DMS114 treated with DMSO at 0.1 percent for 48 hours (cell line): ENCODE data around the gene ANGPTL1.
"Not testable (repeated sequence)": the region's sequence is repeated elsewhere in the genome, so short reads cannot be mapped to it uniquely, and the experiment has no call there.

Experiments used
- DNase-seq: peaks from one replicate; lab custom pipeline; 2025; ENCODE audit not compliant: unreplicated experiment; lab: John Stamatoyannopoulos, UW

ANGPTL1 gene

GRCh38 chr1:178867670-178868069 is 3.2 kb downstream of the ANGPTL1 start:
- no peak for DNase-seq

DNA sequence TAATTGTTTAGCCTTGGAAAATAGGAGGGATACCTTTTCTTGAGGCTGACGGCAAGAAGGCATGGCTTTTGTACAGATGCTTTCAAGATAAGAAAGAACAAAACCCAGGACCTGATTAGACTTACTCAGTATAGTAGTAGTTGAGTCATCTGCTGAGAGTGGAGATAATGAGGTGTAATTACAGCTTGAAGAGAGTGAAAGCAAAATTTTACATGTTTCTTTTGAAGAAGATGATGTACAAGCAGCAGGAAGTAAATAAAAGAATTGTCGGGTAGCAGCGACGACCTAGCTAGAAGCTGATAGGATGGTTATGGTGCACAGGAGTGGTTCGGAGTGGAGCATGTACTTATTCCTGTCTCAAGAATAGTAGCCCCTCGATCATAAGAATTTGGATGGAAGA is 6.6 kb downstream of the ANGPTL1 start:
- DNase-seq = no peak

DNA sequence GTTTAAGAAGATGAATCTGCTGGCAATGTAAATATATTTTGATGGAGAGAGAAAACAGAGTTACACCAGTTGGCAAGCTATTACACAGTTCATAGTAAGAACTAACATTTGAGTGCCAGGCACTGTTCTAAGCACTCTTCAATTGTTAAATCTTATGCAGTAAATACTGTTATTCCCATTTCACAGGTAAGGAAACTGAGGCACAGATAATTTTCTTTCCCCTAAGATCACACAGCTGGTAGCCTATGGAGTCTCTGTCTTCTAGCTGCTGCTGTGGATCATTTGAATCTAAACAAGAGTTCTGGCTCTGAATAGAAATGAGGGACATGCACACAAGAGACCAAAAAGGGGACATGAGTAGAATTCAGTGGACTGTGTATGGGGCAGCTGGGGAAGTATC is 8.0 kb downstream of the ANGPTL1 start:
- DNase-seq = no peak

DNA sequence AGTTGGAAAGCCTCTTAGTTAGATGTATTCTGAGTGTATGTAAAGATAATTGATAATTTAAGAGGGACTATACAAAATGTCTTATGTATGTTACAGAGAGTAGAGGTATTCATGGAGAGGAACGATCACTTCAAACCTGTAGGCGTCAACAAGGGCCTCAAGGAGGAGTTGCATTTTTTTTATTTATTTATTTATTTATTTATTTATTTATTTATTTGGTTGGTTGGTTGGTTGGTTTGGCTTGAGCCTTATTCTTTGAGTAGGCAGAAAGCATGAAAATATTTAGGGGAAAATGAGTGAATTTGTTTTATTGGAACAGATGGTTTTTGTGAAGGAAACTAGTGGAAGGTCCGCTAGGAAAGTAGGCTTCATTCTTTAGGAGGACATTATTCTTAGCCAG is 8.5 kb downstream of the ANGPTL1 start:
- no peak for DNase-seq

DNA sequence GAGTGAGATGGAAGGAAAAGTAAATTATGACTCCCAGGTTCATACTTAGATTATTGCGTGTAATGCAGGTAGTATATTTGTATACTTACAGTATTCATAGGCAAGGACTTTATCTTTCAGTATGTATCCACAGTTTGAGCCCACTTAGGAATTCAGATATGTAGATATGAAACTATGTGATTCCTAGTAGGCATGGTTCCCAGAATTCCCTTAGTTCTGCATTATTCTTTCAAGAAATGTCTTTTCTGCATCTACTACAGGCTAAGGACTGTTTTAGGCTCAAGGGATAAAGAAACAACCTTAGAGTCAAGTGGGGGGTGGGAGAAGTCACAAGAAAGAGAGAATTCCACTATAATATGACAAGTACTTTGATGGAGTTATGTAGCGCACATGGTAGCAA is 13.8 kb downstream of the ANGPTL1 start:
- DNase-seq = no peak

DNA sequence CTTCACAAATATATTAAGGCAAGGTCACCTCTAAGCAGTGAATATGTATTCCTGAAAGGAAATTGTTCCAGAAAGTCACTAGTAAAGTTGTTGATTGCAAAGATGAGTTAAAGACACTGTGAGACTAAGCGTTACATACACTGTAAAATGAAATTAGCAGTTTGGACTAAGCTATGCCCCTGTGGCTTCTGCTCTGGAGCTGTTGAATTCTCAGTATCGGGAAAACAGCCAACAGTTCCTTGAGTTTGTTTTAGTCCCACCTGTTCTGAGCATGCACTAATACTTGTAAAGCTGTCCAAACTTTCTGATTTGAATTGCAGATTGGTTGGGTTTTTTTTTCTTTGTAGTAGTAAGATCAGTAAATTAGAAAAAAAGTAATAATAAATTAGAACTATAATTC is 21.0 kb downstream of the ANGPTL1 start:
- no peak for DNase-seq

- DNase-seq = not testable (repeated sequence)
These were observed 23.0 kb downstream of the ANGPTL1 start for GRCh38 chr1:178847919-178848318.

GRCh38 chr1:178847396-178847849 is 23.5 kb downstream of the ANGPTL1 start:
- DNase-seq = no peak

DNA sequence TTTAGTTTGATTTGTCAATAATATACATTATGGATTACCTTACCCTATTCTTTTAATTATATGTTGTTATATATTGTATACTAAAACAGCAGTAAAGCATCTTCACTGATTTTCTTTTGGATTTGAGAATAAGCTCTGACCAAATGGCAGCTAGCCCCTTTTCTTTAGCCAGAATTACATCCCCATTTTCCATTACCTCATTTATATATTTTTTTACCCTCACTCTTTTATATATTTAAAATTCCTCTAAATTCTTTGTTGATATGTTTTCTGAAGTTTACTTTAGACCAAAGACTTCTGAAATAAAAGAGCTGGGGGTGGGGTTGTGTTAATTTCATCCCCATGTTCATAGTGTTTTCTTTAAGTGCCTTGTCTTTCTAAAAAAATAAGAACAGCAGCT is 24.6 kb downstream of the ANGPTL1 start:
- no peak for DNase-seq

GRCh38 chr1:178844436-178844835 is 26.4 kb downstream of the ANGPTL1 start:
- DNase-seq = no peak

- DNase-seq = no peak
These were observed 45.7 kb downstream of the ANGPTL1 start for GRCh38 chr1:178825167-178825566.

DNA sequence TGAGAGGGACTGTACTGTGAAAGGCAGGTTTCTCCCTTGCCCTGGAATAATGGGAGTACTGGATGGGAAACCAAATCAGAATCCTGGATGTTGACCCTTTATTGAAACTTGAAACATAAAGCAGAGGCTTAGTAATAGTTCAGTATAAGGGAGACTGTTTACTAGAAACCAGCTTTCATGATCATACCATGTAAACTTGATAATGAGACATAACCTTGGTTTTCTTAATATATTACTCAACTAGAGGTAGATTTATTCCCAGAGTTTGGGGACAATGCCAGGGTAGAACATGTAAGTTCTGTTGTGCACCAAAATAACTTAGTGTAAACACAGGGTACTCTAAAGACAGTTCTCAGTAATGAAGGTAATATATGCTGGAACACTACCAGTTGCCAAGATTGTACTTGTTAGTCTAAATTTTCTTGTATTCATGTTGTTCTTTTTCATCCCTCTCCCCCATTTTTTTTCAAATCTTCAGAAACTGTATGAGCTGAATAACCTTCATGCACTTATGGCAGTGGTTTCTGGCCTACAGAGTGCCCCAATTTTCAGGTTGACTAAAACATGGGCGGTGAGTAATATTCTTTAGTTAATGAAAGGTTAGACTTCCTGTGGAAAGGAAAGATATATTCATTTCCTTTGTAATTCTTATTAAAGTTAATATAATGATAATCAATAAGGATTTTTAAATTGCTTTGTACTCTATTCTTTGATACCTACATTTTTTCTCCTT is 49.6 kb downstream of the ANGPTL1 start:
- DNase-seq = no peak

GRCh38 chr1:178819123-178819522 is 51.8 kb downstream of the ANGPTL1 start:
- no peak for DNase-seq

DNA sequence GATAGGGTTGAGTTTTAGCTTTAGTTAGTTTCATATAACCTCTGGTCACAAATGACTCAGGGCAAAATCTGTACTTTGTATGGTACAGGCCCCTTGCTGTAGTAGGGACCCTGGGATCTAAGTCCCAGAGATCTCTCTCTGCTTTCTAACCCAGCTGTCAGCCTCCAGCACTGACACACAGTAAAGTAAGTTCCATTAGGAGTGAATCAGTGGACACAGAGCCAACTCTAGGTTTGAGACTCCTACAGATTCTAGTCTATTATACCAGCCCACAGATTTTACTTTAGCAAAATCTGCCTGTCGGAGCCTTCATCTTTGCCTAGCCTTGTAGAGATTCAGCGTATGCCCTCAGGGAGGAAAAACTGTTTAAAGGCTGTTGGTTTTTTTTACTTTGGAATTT is 52.5 kb downstream of the ANGPTL1 start:
- no peak for DNase-seq

DNA sequence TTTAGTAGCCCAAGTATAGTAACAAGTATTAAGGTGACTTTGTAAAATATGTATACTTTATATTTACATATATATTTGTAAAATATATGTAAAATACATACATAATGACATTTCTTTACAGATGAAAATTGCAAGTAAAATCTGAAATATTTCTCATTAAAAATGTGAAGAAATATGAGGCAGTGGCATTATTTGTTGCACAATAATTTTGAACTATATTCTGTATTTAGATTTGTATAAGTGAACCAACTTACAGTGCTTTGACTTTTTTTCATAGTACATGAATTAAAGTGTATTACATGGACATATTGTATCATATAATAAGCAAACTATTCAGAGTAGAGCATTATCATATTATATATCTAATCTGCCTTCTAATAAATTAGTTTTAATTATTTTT is 60.3 kb downstream of the ANGPTL1 start:
- no peak for DNase-seq

DNA sequence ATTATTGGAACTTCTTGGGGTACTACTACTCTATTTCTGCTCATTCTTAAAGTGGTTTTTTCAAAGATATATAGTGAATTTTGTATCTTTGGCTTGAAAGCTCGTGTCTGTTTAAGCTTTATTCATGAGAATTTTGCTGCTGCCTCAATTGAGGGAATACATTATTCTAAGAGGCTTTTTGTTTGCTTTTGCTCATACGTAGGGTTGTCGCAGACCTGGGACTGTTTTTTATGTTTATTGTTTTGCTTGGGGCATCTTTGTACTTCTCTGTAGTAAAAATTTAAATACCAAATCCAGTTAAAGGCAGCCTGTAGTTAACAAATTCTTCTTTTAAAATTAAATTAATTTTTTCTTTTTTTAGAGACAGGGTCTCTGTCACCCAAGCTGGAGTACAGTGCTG is 62.3 kb downstream of the ANGPTL1 start:
- no peak for DNase-seq

- no peak for DNase-seq
These were observed 64.1 kb downstream of the ANGPTL1 start for GRCh38 chr1:178806665-178807300.

DNA sequence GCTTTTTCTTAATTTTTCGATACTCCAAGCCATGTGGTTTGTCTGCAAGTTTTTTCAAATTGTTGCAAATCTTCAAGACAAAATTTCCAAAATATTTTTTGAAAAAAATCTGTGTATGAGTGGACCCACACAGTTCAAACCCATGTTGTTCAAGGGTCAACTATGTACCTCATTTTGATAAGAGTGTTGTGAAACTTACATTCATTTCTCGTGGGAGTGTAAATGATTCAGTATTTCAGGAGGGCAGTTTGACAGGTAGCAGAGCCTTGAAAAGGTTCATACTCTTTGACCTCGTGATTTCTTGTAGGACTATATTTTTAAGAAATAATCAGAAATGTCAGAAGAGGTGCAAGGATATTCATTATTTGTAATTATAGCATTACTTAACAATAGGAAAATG is 68.0 kb downstream of the ANGPTL1 start:
- DNase-seq = no peak
